ENCODE results near the gene KCTD12.

- no peak for TF ChIP-seq CTCF (IDR thresholded peaks at IDR 0.05)
- TF ChIP-seq POLR2A (IDR thresholded peaks at IDR 0.05), result no peak
Measured at GRCh38 chr13:76925115-76925514, 38.9 kb upstream of the KCTD12 start.

Measured in Peyer's patch (tissue), 4 donors.